Measurements from ENCODE around the gene SP1. TPM values are rescaled to one million over a fixed set of nuclear protein-coding genes. Genes with fewer than 3 reads are reported as not detected.
A peak's percentile ranks its signal among the peaks of the same experiment; 100 is the strongest.
"Not testable (repeated sequence)": the region's sequence is repeated elsewhere in the genome, so short reads cannot be mapped to it uniquely, and the experiment has no call there.

Gene SP1
- total RNA-seq, 2 experiments from 2014 or later, result 66.1 to 72.8 TPM

- H3K4me1 Mint-ChIP-seq (ENCODE audit: low read depth), result peaks cover 14% of the 10 kb centered on the region
- ChIA-PET CTCF (interaction anchor here (0.7 to 2.1 kb wide), 7 partner anchors 8 to 107 kb away, joined by 3 to 16 read pairs (median 5); partner anchors contain the start of gene AAAS), POLR2A (no interaction called here)
- no peak for DNase-seq
- no peaks in the 10 kb centered on the region for H3K36me3 Mint-ChIP-seq
- H3K4me3 Mint-ChIP-seq, result peak overlapping the region; percentile 14
- no peaks in the 10 kb centered on the region for H3K27me3 Mint-ChIP-seq
- no peaks in the 10 kb centered on the region for H3K9me3 Mint-ChIP-seq
- intact Hi-C loops (cut with micrococcal nuclease), result no loop called here
- H3K27ac Mint-ChIP-seq, result no peak overlapping the region
Measured at GRCh38 chr12:53428741-53429140, 48.8 kb downstream of the SP1 start.

GRCh38 chr12:53430116-53430515, 50.1 kb downstream of the SP1 start:
- DNase-seq, result no peak
- intact Hi-C loops (cut with micrococcal nuclease), result no loop called here
- ChIA-PET CTCF (interaction anchor here (0.6 to 2.5 kb wide), 6 partner anchors 10 to 364 kb away, joined by 3 to 10 read pairs (median 5); no protein-coding TSS in a partner anchor), POLR2A (no interaction called here)
- peaks cover 14% of the 10 kb centered on the region for H3K4me1 Mint-ChIP-seq (ENCODE audit: low read depth)
- no peaks in the 10 kb centered on the region for H3K27me3 Mint-ChIP-seq
- no peaks in the 10 kb centered on the region for H3K9me3 Mint-ChIP-seq
- no peaks in the 10 kb centered on the region for H3K36me3 Mint-ChIP-seq
- no peak overlapping the region for H3K4me3 Mint-ChIP-seq
- H3K27ac Mint-ChIP-seq, result no peak overlapping the region

- no peaks in the 10 kb centered on the region for H3K27me3 Mint-ChIP-seq
- H3K9me3 Mint-ChIP-seq, result no peaks in the 10 kb centered on the region
- H3K4me3 Mint-ChIP-seq, result no peak overlapping the region
- intact Hi-C loops (cut with micrococcal nuclease), result no loop called here
- POLR2A ChIA-PET, result interaction anchor here (1.3 kb wide), 1 partner anchor 24 kb away, joined by 3 read pairs; no protein-coding TSS in a partner anchor
- H3K27ac Mint-ChIP-seq, result no peak overlapping the region
- no peaks in the 10 kb centered on the region for H3K36me3 Mint-ChIP-seq
- CTCF ChIA-PET, result interaction anchor here (0.9 to 2.5 kb wide), 4 partner anchors 78 to 110 kb away, joined by 3 to 10 read pairs (median 5); no protein-coding TSS in a partner anchor
- DNase-seq, result no peak
- peaks cover 14% of the 10 kb centered on the region for H3K4me1 Mint-ChIP-seq (ENCODE audit: low read depth)
Measured at GRCh38 chr12:53431187-53431586, 51.2 kb downstream of the SP1 start.

- H3K27me3 Mint-ChIP-seq; H3K4me1 Mint-ChIP-seq (ENCODE audit: low read depth); DNase-seq; H3K27ac Mint-ChIP-seq; H3K9me3 Mint-ChIP-seq; POLR2A ChIA-PET; H3K36me3 Mint-ChIP-seq; H3K4me3 Mint-ChIP-seq; intact Hi-C loops (cut with micrococcal nuclease): not testable (repeated sequence)
- CTCF ChIA-PET, result interaction anchor here (0.7 kb wide), 1 partner anchor 55 kb away, joined by 3 read pairs; the partner anchor contains the start of gene SP1
Measured at GRCh38 chr12:53435326-53435725, 55.4 kb downstream of the SP1 start.

GRCh38 chr12:53439582-53439981, 59.6 kb downstream of the SP1 start:
- POLR2A ChIA-PET, result interaction anchor here (0.7 kb wide), 1 partner anchor 20 kb away, joined by 3 read pairs; no protein-coding TSS in a partner anchor
- H3K27me3 Mint-ChIP-seq; H3K4me3 Mint-ChIP-seq; H3K9me3 Mint-ChIP-seq; DNase-seq; intact Hi-C loops (cut with micrococcal nuclease); H3K27ac Mint-ChIP-seq: not testable (repeated sequence)
- H3K4me1 Mint-ChIP-seq (ENCODE audit: low read depth), result peaks cover 24% of the 10 kb centered on the region
- peaks cover 14% of the 10 kb centered on the region for H3K36me3 Mint-ChIP-seq
- CTCF ChIA-PET, result interaction anchor here (0.9 to 2.5 kb wide), 2 partner anchors 18 to 87 kb away, joined by 4 to 14 read pairs; no protein-coding TSS in a partner anchor

GRCh38 chr12:53441040-53441833, 61.3 kb downstream of the SP1 start, which contains the start of gene PRR13:
PRR13 (plus strand) TSS chr12:53441734; CDS start chr12:53442715, 981 bp downstream.
- Mint-ChIP-seq H3K9me3 (no peaks in the 10 kb centered on the region), H3K27ac (peak within 1 kb of the TSS; percentile 93), H3K36me3 (peaks cover 25% of the 10 kb centered on the region), H3K27me3 (no peaks in the 10 kb centered on the region), H3K4me3 (peak within 1 kb of the TSS; percentile 97), H3K4me1 (ENCODE audit: low read depth) (peaks cover 37% of the 10 kb centered on the region)
- CTCF ChIA-PET, result interaction anchor here (0.6 to 2.5 kb wide), 6 partner anchors 15 to 120 kb away, joined by 3 to 14 read pairs (median 4); partner anchors contain the start of gene AAAS
- peak; percentile 100 for DNase-seq
- intact Hi-C loops (cut with micrococcal nuclease), result loop anchor here (1.0 kb wide), 6 partner anchors 10 to 142 kb away; partner anchors contain the start of gene MYG1
- POLR2A ChIA-PET, result interaction anchor here (1.0 to 1.6 kb wide), 5 partner anchors 33 to 120 kb away, joined by 3 to 6 read pairs (median 3); partner anchors contain the start of genes AAAS and TARBP2

GRCh38 chr12:53443955-53444354, 64.0 kb downstream of the SP1 start:
- Mint-ChIP-seq H3K36me3 (peaks cover 37% of the 10 kb centered on the region), H3K27me3 (no peaks in the 10 kb centered on the region), H3K4me3 (peak overlapping the region; percentile 2), H3K9me3 (no peaks in the 10 kb centered on the region), H3K27ac (peak overlapping the region; percentile 26), H3K4me1 (ENCODE audit: low read depth) (peaks cover 37% of the 10 kb centered on the region)
- ChIA-PET CTCF (no interaction called here), POLR2A (no interaction called here)
- intact Hi-C loops (cut with micrococcal nuclease), result no loop called here
- DNase-seq, result no peak

- intact Hi-C loops (cut with micrococcal nuclease), result not testable (repeated sequence)
- peaks cover 37% of the 10 kb centered on the region for H3K36me3 Mint-ChIP-seq
Measured at GRCh38 chr12:53444593-53445325, 64.8 kb downstream of the SP1 start.

GRCh38 chr12:53450936-53451335, 71.0 kb downstream of the SP1 start:
- POLR2A ChIA-PET, result interaction anchor here (0.7 kb wide), 1 partner anchor 23 kb away, joined by 3 read pairs; no protein-coding TSS in a partner anchor
- H3K4me3 Mint-ChIP-seq, result no peak overlapping the region
- CTCF ChIA-PET, result interaction anchor here (1.0 to 1.4 kb wide), 2 partner anchors 43 to 99 kb away, joined by 3 to 7 read pairs; no protein-coding TSS in a partner anchor
- no peak for DNase-seq
- no peak overlapping the region for H3K27ac Mint-ChIP-seq
- intact Hi-C loops (cut with micrococcal nuclease), result loop anchor here (1.0 to 5.0 kb wide), 7 partner anchors 10 to 271 kb away; partner anchors contain the start of genes AAAS, ATP5MC2, CSAD and PRR13
- H3K4me1 Mint-ChIP-seq (ENCODE audit: low read depth), result peaks cover 25% of the 10 kb centered on the region
- H3K27me3 Mint-ChIP-seq, result no peaks in the 10 kb centered on the region
- H3K36me3 Mint-ChIP-seq, result peaks cover 50% of the 10 kb centered on the region
- no peaks in the 10 kb centered on the region for H3K9me3 Mint-ChIP-seq

More at GRCh38 chr12:53444593-53445325, 64.8 kb downstream of the SP1 start:
- CTCF ChIA-PET, result interaction anchor here (0.7 kb wide), 1 partner anchor 258 kb away, joined by 5 read pairs; no protein-coding TSS in a partner anchor
- POLR2A ChIA-PET, DNase-seq, H3K27me3 Mint-ChIP-seq, H3K4me3 Mint-ChIP-seq, H3K9me3 Mint-ChIP-seq: not testable (repeated sequence)
- peak overlapping the region; percentile 23 for H3K27ac Mint-ChIP-seq
- peaks cover 37% of the 10 kb centered on the region for H3K4me1 Mint-ChIP-seq (ENCODE audit: low read depth)

GRCh38 chr12:53451661-53452158, 71.7 kb downstream of the SP1 start, which contains the start of gene PCBP2:
PCBP2 (plus strand) TSS chr12:53452102; CDS start chr12:53454801, 2,699 bp downstream.
- intact Hi-C loops (cut with micrococcal nuclease), result loop anchor here (1.0 to 5.0 kb wide), 9 partner anchors 10 to 271 kb away; partner anchors contain the start of genes AAAS, ATP5MC2, CSAD and PRR13
- CTCF ChIA-PET, result interaction anchor here (1.0 to 1.4 kb wide), 2 partner anchors 42 to 99 kb away, joined by 3 to 7 read pairs; no protein-coding TSS in a partner anchor
- DNase-seq, result peak; percentile 99
- POLR2A ChIA-PET, result interaction anchor here (0.7 kb wide), 1 partner anchor 22 kb away, joined by 3 read pairs; no protein-coding TSS in a partner anchor
- Mint-ChIP-seq H3K4me3 (peak within 1 kb of the TSS; percentile 94), H3K9me3 (no peaks in the 10 kb centered on the region), H3K36me3 (peaks cover 51% of the 10 kb centered on the region), H3K4me1 (ENCODE audit: low read depth) (peaks cover 23% of the 10 kb centered on the region), H3K27me3 (no peaks in the 10 kb centered on the region), H3K27ac (peak within 1 kb of the TSS; percentile 98)

Measured in activated CD4-positive, alpha-beta memory T cell treated with anti-CD3 and anti-CD28 coated beads for 36 hours (primary cell).